HG03097 (cell line): ENCODE results near the gene HSP90AB1.

Experiments used
- ATAC-seq: cut with Tn5 transposase; IDR thresholded peaks from one replicate; pipeline ENCODE4 v1.9.1; 2021; ENCODE audit not compliant: unreplicated experiment, low FRiP score

HSP90AB1 gene

DNA sequence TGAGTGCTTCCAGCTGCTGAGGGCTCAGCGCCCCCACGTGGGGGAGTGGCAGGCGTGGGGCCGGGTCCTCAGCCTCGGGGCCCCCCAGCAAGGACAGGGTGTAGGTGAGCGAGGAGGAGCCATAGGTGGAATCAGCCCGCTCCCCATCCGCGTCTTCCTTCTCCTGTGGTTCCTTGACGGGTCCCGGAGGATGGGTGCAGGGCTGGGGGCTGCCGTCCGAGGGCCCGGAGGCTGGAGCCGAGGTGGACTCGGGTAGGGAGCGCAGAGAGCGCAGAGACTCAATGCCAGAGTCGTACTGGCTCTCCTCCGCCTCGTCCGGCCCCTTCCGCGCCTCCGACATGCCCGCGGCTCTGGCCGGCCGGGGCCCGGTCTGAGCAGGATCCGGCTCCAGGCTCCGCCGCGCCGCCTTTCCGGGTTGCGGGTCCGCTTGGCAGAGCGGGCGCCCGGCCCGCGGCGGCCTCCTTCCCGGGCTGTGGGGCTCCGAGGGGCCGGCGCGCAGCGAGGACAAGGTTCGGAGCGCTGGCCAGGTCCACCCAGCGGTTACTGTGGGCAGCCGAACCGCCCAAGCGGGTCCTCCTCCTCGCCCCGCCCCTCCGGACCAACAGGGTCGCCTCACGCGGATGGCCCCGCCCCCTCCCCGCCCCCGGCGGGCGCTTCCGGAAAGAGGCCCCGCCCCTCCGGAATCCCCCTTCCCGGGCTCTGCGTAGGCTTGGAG, 18.3 kb downstream of the HSP90AB1 start, which contains the start of gene NFKBIE:
TSS of gene NFKBIE (minus strand) at position 545 of the 715 bp plus-strand sequence. CDS start at position 340, 205 bp downstream.
- ATAC-seq, result peak; percentile 34

GRCh38 chr6:44265722-44266233, 18.9 kb downstream of the HSP90AB1 start:
- no peak for ATAC-seq

DNA sequence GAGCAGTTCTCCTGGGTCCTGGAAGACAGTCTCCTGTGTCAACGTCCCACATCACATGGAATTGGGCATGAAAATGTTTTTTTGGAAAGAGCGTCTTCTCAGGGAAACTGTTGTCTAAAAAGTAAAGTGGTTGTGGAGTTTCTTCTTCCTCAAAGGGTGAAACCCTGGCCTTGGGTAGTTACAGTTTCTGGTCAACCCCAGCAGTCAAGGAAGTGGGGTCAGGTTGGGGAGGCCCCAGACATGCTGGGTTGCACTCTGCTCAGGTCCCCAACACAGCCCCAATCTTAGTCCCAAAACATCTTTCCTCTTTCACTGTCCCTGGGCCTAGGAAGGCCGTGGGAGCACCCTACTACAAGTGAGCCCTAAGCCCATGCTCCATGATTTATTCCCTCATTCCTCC, 19.4 kb downstream of the HSP90AB1 start:
- no peak for ATAC-seq

- no peak for ATAC-seq
Observed at GRCh38 chr6:44267252-44267651, 20.4 kb downstream of the HSP90AB1 start.

GRCh38 chr6:44268095-44268628, 21.3 kb downstream of the HSP90AB1 start:
- no peak for ATAC-seq

DNA sequence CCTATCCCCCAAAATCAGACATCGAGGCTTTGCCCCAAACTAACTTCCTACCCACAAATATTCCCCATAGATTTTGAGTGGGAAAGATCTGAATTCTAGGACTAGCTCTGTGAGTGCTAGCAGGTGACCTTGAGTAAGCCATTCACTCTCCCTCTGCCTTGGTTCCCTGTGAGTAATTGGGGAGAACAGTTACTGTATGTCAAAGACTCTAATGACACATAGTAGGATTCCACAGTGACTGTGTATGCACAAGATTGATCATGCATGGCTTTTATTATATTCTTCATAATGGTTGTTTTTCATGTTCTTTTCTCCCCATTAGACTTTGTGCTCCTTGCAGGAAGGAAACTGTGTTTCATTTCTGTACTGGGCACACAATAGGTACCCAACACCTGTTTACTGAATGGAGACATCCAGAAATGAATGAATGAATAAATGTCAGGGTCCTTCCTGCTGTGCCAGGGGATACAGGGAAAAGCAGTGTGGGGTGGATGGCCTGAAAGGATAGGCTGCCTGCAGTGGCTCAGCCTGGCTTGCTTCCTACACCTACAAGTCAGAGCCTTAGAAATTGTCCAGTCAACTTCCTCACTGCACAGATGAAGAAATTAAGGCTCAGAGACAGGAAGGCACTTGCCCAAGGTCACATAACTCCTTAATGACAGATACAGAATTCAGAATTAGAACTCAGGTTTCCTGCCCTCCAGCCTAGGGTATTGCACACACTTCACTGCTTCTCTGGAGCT, 22.4 kb downstream of the HSP90AB1 start:
- no peak for ATAC-seq

GRCh38 chr6:44269921-44270525, 23.1 kb downstream of the HSP90AB1 start, which contains the start of gene TMEM151B:
Gene TMEM151B, plus strand, starts transcription at chr6:44270450. Its CDS starts 293 bp downstream, at chr6:44270743.
- ATAC-seq, result no peak

DNA sequence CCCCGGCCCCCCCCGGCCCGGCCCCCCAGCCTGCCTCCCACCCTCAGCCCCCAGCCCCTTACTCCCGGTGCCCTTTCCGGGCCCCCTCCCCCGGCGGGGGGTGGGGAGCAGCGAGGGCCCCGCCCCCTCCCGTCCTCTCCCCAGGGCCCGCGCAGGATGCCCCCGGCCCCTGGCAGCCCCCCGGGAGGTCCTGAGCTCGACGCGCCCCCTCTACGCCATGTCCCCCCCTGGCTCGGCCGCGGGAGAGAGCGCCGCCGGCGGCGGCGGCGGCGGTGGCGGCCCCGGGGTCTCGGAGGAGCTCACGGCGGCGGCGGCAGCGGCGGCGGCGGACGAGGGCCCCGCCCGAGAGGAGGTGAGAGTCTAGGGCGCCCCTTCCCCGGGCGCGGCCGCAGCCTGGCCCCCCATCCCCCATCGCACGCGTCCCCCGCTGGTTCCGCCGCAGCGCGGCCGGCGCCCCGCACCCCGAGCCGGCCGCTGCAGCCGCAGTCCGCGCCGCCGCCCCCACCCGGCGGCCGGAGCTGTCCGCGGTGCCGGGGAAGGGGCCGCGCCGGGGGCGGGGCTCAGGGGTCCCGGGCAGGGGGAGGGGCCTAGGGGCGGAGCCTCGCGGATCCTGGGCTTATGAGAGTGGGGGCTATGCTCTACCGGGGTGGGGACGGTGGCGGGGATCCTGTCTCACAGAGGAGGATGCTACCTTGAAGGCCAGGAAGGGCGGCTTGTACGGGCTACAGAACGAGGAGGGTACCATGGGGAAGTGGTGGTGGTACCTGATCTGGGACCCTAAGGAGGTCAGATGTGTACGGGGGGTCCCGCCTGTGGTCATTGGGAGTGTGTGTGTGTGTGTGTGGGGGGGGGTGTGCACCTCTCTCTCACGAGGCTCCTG, 23.9 kb downstream of the HSP90AB1 start:
- no peak for ATAC-seq

- no peak for ATAC-seq
Observed at GRCh38 chr6:44271406-44271723, 24.5 kb downstream of the HSP90AB1 start.

- ATAC-seq, result no peak
Observed at GRCh38 chr6:44271914-44272313, 25.0 kb downstream of the HSP90AB1 start.

DNA sequence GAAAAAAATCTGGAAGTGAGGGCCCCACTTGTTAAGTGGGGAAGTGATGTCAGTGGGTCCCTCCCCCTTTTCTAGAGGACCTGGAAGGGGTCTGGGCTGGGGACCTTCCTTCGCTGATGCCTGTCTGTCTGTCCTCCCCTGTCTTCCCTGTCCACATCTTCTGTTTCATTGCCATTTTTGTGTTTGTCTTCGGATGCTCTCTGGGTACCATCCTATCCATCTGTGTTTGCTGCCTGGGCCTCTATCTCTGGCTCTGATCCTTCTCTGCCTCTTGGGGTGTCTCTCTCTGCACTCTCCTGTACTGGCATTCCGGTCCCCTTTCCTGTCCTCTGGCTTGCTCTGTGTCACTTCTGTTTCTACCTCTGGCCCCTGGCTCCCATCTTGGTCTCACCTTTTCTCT, 25.6 kb downstream of the HSP90AB1 start:
- ATAC-seq, result no peak

DNA sequence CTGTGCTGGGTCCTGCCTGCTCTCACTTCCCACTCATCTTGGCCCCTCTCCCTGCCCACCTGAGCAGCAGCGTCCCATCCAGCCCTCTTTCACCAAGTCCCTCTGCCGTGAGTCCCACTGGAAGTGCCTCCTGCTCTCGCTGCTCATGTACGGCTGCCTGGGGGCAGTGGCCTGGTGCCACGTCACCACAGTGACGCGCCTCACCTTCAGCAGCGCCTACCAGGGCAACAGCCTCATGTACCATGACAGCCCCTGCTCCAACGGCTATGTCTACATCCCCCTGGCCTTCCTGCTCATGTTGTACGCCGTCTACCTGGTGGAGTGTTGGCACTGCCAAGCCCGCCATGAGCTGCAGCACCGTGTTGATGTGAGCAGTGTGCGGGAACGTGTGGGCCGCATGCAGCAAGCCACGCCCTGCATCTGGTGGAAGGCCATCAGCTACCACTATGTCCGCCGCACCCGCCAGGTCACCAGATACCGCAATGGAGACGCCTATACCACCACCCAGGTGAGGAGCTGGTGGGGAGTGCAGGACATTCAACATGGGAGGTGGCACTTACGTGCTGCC, 26.2 kb downstream of the HSP90AB1 start:
- no peak for ATAC-seq

- ATAC-seq, result no peak
Observed at GRCh38 chr6:44273617-44274016, 26.7 kb downstream of the HSP90AB1 start.

DNA sequence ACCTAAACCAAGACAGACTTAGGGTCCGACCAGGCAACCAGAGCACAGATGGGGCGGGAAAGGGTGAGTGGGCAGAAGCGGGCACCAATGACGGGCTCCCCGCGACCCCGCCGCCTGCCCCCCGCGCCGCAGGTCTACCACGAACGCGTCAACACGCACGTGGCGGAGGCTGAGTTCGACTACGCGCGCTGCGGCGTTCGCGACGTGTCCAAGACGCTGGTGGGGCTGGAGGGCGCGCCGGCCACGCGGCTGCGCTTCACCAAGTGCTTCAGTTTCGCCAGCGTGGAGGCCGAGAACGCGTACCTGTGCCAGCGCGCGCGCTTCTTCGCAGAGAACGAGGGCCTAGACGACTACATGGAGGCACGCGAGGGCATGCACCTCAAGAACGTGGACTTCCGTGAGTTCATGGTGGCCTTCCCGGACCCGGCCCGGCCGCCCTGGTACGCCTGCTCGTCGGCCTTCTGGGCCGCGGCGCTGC, 28.4 kb downstream of the HSP90AB1 start:
- no peak for ATAC-seq

DNA sequence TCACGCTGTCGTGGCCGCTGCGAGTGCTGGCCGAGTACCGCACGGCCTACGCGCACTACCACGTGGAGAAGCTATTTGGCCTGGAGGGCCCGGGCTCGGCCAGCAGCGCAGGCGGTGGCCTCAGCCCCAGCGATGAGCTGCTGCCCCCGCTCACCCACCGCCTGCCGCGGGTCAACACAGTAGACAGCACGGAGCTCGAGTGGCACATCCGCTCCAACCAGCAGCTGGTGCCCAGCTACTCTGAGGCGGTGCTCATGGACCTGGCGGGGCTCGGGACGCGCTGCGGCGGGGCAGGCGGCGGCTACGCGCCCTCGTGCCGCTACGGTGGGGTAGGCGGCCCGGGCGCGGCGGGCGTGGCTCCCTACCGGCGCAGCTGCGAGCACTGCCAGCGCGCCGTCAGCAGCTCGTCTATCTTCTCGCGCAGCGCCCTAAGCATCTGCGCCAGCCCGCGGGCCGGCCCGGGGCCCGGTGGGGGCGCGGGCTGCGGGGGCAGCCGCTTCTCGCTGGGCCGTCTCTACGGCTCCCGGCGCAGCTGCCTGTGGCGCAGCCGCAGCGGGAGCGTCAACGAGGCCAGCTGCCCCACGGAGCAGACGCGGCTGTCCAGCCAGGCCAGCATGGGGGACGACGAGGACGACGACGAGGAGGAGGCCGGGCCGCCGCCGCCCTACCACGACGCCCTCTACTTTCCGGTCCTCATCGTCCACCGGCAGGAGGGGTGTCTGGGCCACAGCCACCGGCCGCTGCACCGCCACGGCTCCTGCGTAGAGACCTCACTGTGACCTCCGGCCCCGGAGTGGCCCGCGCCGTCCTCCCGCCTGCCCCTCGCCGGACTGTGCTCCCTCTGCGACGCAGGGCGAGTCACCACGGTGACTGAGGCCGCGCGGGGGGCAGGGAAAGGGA, 29.1 kb downstream of the HSP90AB1 start:
- no peak for ATAC-seq

DNA sequence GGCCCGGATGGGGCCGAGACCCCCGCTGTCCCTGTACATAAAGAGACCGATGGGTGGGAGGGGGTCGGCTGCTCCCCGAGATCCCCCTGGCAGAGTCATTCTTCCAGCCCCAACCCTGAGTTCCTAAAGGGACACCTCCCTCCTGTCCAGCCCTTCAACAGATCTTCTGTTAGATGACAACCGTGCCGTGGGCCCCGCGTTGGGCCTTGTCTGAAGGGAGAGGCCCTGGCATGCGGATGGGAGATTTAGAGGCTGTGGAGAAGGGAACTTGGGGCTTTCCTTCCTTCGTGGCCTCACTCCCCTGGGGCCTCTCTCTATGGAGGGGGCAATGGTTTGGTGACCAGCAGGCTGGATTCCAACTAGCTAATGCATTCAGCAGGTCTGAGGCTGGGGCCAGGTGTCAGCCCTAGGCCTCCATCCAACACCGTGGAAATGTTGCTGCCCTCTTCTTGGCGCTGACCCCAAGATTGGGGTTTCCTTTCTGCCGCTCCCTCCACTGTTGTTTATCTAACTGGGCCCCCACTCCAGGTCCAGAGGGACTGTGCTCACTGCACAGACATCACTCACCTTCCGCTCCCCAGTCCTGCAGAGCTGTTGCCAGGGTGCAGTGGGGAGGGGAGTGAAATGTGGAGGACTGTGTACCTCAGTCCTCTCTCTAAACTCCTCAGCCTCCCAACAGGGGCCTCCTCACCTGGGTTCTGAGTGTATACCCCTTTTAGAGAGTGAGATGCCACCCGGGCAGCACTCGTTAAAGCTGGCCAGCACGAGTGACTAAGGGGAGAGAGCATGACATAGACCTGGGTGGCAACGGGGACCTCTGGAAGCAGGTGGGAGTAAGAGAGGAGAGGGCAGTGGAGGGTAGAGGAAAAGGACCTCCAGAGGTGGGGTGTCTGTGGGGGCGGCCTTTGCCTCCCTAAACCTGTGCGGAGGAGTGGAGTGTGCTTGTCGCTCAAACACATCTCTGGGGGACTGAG, 30.1 kb downstream of the HSP90AB1 start:
- ATAC-seq, result no peak

GRCh38 chr6:44277763-44278162, 30.9 kb downstream of the HSP90AB1 start:
- no peak for ATAC-seq

DNA sequence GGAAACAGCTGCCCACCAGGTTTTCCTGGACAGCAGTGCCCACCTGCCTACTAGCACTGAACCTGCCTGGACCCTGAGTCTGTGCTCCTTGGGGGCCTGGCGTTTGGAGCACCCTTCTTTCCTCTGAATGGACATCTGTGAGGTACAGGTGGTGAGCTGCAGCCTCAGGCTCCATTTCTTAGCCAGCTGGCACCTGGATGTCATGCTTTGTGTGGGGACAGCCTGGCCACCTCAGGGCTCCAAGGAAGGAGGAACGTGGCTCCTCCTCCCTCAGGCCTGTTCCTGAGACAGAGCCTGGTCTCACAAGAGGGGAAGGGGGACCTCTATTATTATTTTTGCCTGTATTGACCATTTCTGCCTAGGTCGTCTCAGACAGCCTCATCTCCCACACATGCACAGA, 31.4 kb downstream of the HSP90AB1 start:
- ATAC-seq, result no peak
